HTR-8/SVneo (cell line): ENCODE measurements around the gene APOO.
"Not testable (repeated sequence)": the region's sequence is repeated elsewhere in the genome, so short reads cannot be mapped to it uniquely, and the experiment has no call there.

Source experiments
- DNase-seq: peaks from one replicate; pipeline ENCODE4 v3.0.0; 2011; ENCODE audit warnings: low spot score, mixed read lengths; ENCODE audit not compliant: insufficient read length
- FAIRE-seq: peaks from 2 replicates; lab custom pipeline; 2011; peaks lifted over from hg19 to GRCh38; lab: Jason Lieb, UNC

APOO gene

GRCh38 chrX:23864742-23865326 lies 42.9 kb downstream of the APOO start:
- FAIRE-seq (peak; percentile 42), DNase-seq (no peak)

GRCh38 chrX:23861952-23862351 lies 45.8 kb downstream of the APOO start:
- FAIRE-seq, DNase-seq: not testable (repeated sequence)

- DNase-seq (no peak), FAIRE-seq (peak; percentile 49)
These were observed 46.4 kb downstream of the APOO start for GRCh38 chrX:23861215-23861896.

GRCh38 chrX:23859238-23859637 lies 48.5 kb downstream of the APOO start:
- not testable (repeated sequence) for DNase-seq, FAIRE-seq

GRCh38 chrX:23857935-23858334 lies 49.8 kb downstream of the APOO start:
- DNase-seq: no peak
- FAIRE-seq: peak; percentile 64

GRCh38 chrX:23857363-23857762 lies 50.4 kb downstream of the APOO start:
- peak; percentile 72 for FAIRE-seq

GRCh38 chrX:23855569-23855968 lies 52.2 kb downstream of the APOO start:
- DNase-seq (no peak), FAIRE-seq (no peak)

More at GRCh38 chrX:23857363-23857762, 50.4 kb downstream of the APOO start:
- no peak for DNase-seq

- no peak for FAIRE-seq
- no peak for DNase-seq
These were observed 52.8 kb downstream of the APOO start for GRCh38 chrX:23854945-23855344.

GRCh38 chrX:23854122-23854521 lies 53.6 kb downstream of the APOO start:
- DNase-seq (no peak), FAIRE-seq (no peak)

GRCh38 chrX:23851544-23851943 lies 56.2 kb downstream of the APOO start:
- FAIRE-seq (no peak), DNase-seq (no peak)

- no peak for FAIRE-seq
These were observed 58.5 kb downstream of the APOO start for GRCh38 chrX:23849241-23849640.

GRCh38 chrX:23845351-23845817 lies 62.4 kb downstream of the APOO start:
- no peak for FAIRE-seq
- no peak for DNase-seq

More at GRCh38 chrX:23849241-23849640, 58.5 kb downstream of the APOO start:
- DNase-seq: no peak

GRCh38 chrX:23844502-23845138 lies 63.1 kb downstream of the APOO start:
- FAIRE-seq: peak; percentile 85

GRCh38 chrX:23841847-23842522 lies 65.8 kb downstream of the APOO start:
- peak; percentile 74 for FAIRE-seq
- no peak for DNase-seq

More at GRCh38 chrX:23844502-23845138, 63.1 kb downstream of the APOO start:
- DNase-seq: no peak

GRCh38 chrX:23840674-23841073 lies 67.1 kb downstream of the APOO start:
- FAIRE-seq (no peak), DNase-seq (no peak)

GRCh38 chrX:23838953-23839352 lies 68.8 kb downstream of the APOO start:
- DNase-seq (no peak), FAIRE-seq (no peak)

GRCh38 chrX:23832721-23833120 lies 75.0 kb downstream of the APOO start:
- FAIRE-seq (no peak), DNase-seq (no peak)

- DNase-seq (no peak), FAIRE-seq (no peak)
These were observed 78.9 kb downstream of the APOO start for GRCh38 chrX:23828881-23829280.

GRCh38 chrX:23826653-23827052 lies 81.1 kb downstream of the APOO start:
- FAIRE-seq: peak; percentile 58
- DNase-seq: no peak

- FAIRE-seq (peak; percentile 20), DNase-seq (no peak)
These were observed 81.5 kb downstream of the APOO start for GRCh38 chrX:23826216-23826615.

GRCh38 chrX:23825675-23826074 lies 82.1 kb downstream of the APOO start:
- FAIRE-seq (peak; percentile 28), DNase-seq (no peak)
